H1 (cell line): ENCODE measurements around the gene TMEM125. TPM values are rescaled to one million over a fixed set of nuclear protein-coding genes. Genes with fewer than 3 reads are reported as not detected.

Source experiments
- BCL11A ChIP-seq, 2 experiments: IDR thresholded peaks; one replicate each; pipeline ENCODE4 v1.6.1; 2011; ENCODE audit warnings: low read depth in 2 of 2, low read length in 2 of 2, mild to moderate bottlenecking in 2 of 2
- RXRA ChIP-seq: IDR thresholded peaks from 2 replicates; pipeline ENCODE4 v1.6.1; 2011; ENCODE audit warnings: low read depth, mild to moderate bottlenecking, low read length, moderate library complexity; ENCODE audit not compliant: insufficient read depth
- polyA plus RNA-seq, 7 experiments: library from polyadenylated mRNA; depleted of rRNA in 3 of 7; stranded (reverse) in 5 of 7; unstranded in 2 of 7; fragments of >200 nt in 5 of 7; fragments of 200-250 nt in 2 of 7; gene quantifications; 1 replicate in 5 of 7; 2 replicates in 1 of 7; 4 replicates in 1 of 7; pipeline versions ENCODE4 v1.2.1 to v1.2.3, GENCODE V29; 2011 to 2013; ENCODE audit warnings: missing spikeins in 2 of 7, mixed read lengths in 2 of 7
- total RNA-seq: library from RNA; stranded (reverse); fragmentation: NEBNext Ultra II Directional; extraction: Animal tissue kit (Norgen Biotek cat#: 25700); gene quantifications from 2 replicates; pipeline ENCODE4 v1.2.1, GENCODE V29; 2021
- TF ChIP-seq, protein P1 (sequence below): fragments of 300-600 bp; sonication (generic); IDR thresholded peaks from 2 replicates; pipeline ENCODE4 v1.7.1; 2012; ENCODE audit warnings: low read length, moderate library complexity, mild to moderate bottlenecking, inconsistent platforms; ENCODE audit not compliant: insufficient replicate concordance

TMEM125 gene
- total and polyA plus RNA-seq, 2 of the 8 experiments (the other 6 are each of a cell fraction or from before 2014, with no cell fraction given): 26.5 to 46.7 TPM

DNA sequence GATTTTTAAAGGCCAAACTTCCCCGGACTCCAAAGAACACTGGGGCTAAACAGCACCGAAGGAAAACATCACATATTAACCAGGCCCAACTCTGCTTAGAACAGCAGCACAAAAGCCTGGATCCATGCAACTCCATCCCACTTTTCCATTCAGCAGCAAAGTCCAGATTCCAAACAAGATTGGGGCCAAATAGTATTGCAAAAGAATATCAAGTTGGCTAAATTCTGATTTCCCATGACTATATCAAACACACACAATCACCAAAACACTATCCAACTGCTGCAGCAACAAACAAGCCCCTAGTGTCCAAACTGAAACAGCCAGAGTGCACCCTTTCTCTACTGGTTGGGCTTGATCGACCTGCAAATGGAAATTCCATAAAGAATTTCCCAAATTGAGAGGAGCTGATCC is 19.4 kb upstream of the TMEM125 start (continued):
- TF ChIP-seq BCL11A (IDR thresholded peaks at IDR 0.05; ENCODE audit: low read depth in 2 of 2, low read length in 2 of 2) (no peak), RXRA (no peak)
- TF ChIP-seq, protein P1, sequence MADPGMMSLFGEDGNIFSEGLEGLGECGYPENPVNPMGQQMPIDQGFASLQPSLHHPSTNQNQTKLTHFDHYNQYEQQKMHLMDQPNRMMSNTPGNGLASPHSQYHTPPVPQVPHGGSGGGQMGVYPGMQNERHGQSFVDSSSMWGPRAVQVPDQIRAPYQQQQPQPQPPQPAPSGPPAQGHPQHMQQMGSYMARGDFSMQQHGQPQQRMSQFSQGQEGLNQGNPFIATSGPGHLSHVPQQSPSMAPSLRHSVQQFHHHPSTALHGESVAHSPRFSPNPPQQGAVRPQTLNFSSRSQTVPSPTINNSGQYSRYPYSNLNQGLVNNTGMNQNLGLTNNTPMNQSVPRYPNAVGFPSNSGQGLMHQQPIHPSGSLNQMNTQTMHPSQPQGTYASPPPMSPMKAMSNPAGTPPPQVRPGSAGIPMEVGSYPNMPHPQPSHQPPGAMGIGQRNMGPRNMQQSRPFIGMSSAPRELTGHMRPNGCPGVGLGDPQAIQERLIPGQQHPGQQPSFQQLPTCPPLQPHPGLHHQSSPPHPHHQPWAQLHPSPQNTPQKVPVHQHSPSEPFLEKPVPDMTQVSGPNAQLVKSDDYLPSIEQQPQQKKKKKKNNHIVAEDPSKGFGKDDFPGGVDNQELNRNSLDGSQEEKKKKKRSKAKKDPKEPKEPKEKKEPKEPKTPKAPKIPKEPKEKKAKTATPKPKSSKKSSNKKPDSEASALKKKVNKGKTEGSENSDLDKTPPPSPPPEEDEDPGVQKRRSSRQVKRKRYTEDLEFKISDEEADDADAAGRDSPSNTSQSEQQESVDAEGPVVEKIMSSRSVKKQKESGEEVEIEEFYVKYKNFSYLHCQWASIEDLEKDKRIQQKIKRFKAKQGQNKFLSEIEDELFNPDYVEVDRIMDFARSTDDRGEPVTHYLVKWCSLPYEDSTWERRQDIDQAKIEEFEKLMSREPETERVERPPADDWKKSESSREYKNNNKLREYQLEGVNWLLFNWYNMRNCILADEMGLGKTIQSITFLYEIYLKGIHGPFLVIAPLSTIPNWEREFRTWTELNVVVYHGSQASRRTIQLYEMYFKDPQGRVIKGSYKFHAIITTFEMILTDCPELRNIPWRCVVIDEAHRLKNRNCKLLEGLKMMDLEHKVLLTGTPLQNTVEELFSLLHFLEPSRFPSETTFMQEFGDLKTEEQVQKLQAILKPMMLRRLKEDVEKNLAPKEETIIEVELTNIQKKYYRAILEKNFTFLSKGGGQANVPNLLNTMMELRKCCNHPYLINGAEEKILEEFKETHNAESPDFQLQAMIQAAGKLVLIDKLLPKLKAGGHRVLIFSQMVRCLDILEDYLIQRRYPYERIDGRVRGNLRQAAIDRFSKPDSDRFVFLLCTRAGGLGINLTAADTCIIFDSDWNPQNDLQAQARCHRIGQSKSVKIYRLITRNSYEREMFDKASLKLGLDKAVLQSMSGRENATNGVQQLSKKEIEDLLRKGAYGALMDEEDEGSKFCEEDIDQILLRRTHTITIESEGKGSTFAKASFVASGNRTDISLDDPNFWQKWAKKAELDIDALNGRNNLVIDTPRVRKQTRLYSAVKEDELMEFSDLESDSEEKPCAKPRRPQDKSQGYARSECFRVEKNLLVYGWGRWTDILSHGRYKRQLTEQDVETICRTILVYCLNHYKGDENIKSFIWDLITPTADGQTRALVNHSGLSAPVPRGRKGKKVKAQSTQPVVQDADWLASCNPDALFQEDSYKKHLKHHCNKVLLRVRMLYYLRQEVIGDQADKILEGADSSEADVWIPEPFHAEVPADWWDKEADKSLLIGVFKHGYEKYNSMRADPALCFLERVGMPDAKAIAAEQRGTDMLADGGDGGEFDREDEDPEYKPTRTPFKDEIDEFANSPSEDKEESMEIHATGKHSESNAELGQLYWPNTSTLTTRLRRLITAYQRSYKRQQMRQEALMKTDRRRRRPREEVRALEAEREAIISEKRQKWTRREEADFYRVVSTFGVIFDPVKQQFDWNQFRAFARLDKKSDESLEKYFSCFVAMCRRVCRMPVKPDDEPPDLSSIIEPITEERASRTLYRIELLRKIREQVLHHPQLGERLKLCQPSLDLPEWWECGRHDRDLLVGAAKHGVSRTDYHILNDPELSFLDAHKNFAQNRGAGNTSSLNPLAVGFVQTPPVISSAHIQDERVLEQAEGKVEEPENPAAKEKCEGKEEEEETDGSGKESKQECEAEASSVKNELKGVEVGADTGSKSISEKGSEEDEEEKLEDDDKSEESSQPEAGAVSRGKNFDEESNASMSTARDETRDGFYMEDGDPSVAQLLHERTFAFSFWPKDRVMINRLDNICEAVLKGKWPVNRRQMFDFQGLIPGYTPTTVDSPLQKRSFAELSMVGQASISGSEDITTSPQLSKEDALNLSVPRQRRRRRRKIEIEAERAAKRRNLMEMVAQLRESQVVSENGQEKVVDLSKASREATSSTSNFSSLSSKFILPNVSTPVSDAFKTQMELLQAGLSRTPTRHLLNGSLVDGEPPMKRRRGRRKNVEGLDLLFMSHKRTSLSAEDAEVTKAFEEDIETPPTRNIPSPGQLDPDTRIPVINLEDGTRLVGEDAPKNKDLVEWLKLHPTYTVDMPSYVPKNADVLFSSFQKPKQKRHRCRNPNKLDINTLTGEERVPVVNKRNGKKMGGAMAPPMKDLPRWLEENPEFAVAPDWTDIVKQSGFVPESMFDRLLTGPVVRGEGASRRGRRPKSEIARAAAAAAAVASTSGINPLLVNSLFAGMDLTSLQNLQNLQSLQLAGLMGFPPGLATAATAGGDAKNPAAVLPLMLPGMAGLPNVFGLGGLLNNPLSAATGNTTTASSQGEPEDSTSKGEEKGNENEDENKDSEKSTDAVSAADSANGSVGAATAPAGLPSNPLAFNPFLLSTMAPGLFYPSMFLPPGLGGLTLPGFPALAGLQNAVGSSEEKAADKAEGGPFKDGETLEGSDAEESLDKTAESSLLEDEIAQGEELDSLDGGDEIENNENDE: no peak
